Measurements from ENCODE around the gene GRIK2. TPM values are rescaled to one million over a fixed set of nuclear protein-coding genes. Genes with fewer than 3 reads are reported as not detected.

The GRIK2 gene
- total RNA-seq, 1 donor from 2014 or later = 0.86 TPM

- no peak for DNase-seq (ENCODE audit: low read depth)
- H3K4me3 ChIP-seq (ENCODE audit: low read depth, low read length) = no peak overlapping the region
- TF ChIP-seq CTCF (conservative IDR thresholded peaks at IDR 0.05; ENCODE audit: low read depth, low read length) = no peak
These were observed 1.4 kb downstream of the GRIK2 start for GRCh38 chr6:101394936-101395335.

GRCh38 chr6:101395345-101395744, 1.8 kb downstream of the GRIK2 start:
- DNase-seq (ENCODE audit: low read depth) = no peak
- peak; percentile 29 for TF ChIP-seq CTCF (conservative IDR thresholded peaks at IDR 0.05; ENCODE audit: low read depth, low read length)
- H3K4me3 ChIP-seq (ENCODE audit: low read depth, low read length) = no peak overlapping the region

- no peak overlapping the region for H3K4me3 ChIP-seq (ENCODE audit: low read depth, low read length)
- no peak for TF ChIP-seq CTCF (conservative IDR thresholded peaks at IDR 0.05; ENCODE audit: low read depth, low read length)
- no peak for DNase-seq (ENCODE audit: low read depth)
These were observed 3.2 kb downstream of the GRIK2 start for GRCh38 chr6:101396548-101397173.

GRCh38 chr6:101397199-101397598, 3.7 kb downstream of the GRIK2 start:
- TF ChIP-seq CTCF (conservative IDR thresholded peaks at IDR 0.05; ENCODE audit: low read depth, low read length) = peak; percentile 34
- H3K4me3 ChIP-seq (ENCODE audit: low read depth, low read length) = no peak overlapping the region
- DNase-seq (ENCODE audit: low read depth) = no peak

GRCh38 chr6:101398716-101399615, 5.5 kb downstream of the GRIK2 start:
- no peak overlapping the region for H3K4me3 ChIP-seq (ENCODE audit: low read depth, low read length)
- DNase-seq (ENCODE audit: low read depth) = no peak
- no peak for TF ChIP-seq CTCF (conservative IDR thresholded peaks at IDR 0.05; ENCODE audit: low read depth, low read length)

- H3K4me3 ChIP-seq (ENCODE audit: low read depth, low read length) = no peak overlapping the region
These were observed 6.2 kb downstream of the GRIK2 start for GRCh38 chr6:101399616-101400162.

More at GRCh38 chr6:101399616-101400162, 6.2 kb downstream of the GRIK2 start:
- no peak for TF ChIP-seq CTCF (conservative IDR thresholded peaks at IDR 0.05; ENCODE audit: low read depth, low read length)
- DNase-seq (ENCODE audit: low read depth) = no peak

Data from epithelial cell of proximal tubule (primary cell).